ENCODE measurements around the gene MAP3K20. TPM values are rescaled to one million over a fixed set of nuclear protein-coding genes. Genes with fewer than 3 reads are reported as not detected.

Gene MAP3K20
- total RNA-seq, 1 donor from 2014 or later: 11.8 TPM

- H3K27ac Mint-ChIP-seq (ENCODE audit: unreplicated experiment): no peak overlapping the region
- H3K9me3 Mint-ChIP-seq (ENCODE audit: unreplicated experiment): no peaks in the 10 kb centered on the region
- no peak for DNase-seq (ENCODE audit: low spot score)
- no peak for TF ChIP-seq CTCF (IDR thresholded peaks at IDR 0.05; ENCODE audit: unreplicated experiment)
- H3K4me1 Mint-ChIP-seq (ENCODE audit: unreplicated experiment): peaks cover 9% of the 10 kb centered on the region
- no peaks in the 10 kb centered on the region for H3K36me3 Mint-ChIP-seq (ENCODE audit: low read depth, unreplicated experiment)
- no peak overlapping the region for H3K4me3 Mint-ChIP-seq (ENCODE audit: unreplicated experiment)
- H3K27me3 Mint-ChIP-seq (ENCODE audit: unreplicated experiment): no peaks in the 10 kb centered on the region
These were observed 141.6 kb downstream of the MAP3K20 start for GRCh38 chr2:173217116-173217840.

- H3K27ac Mint-ChIP-seq (ENCODE audit: unreplicated experiment): peak overlapping the region; percentile 74
- no peak for TF ChIP-seq CTCF (IDR thresholded peaks at IDR 0.05; ENCODE audit: unreplicated experiment)
- no peaks in the 10 kb centered on the region for H3K27me3 Mint-ChIP-seq (ENCODE audit: unreplicated experiment)
- H3K4me1 Mint-ChIP-seq (ENCODE audit: unreplicated experiment): peaks cover 9% of the 10 kb centered on the region
- H3K36me3 Mint-ChIP-seq (ENCODE audit: low read depth, unreplicated experiment): no peaks in the 10 kb centered on the region
- peak; percentile 19 for DNase-seq (ENCODE audit: low spot score)
- H3K9me3 Mint-ChIP-seq (ENCODE audit: unreplicated experiment): no peaks in the 10 kb centered on the region
- H3K4me3 Mint-ChIP-seq (ENCODE audit: unreplicated experiment): no peak overlapping the region
These were observed 142.8 kb downstream of the MAP3K20 start for GRCh38 chr2:173218326-173219056.

- no peak for TF ChIP-seq CTCF (IDR thresholded peaks at IDR 0.05; ENCODE audit: unreplicated experiment)
- H3K9me3 Mint-ChIP-seq (ENCODE audit: unreplicated experiment): no peaks in the 10 kb centered on the region
- H3K4me3 Mint-ChIP-seq (ENCODE audit: unreplicated experiment): no peak overlapping the region
- no peaks in the 10 kb centered on the region for H3K27me3 Mint-ChIP-seq (ENCODE audit: unreplicated experiment)
- H3K4me1 Mint-ChIP-seq (ENCODE audit: unreplicated experiment): peaks cover 9% of the 10 kb centered on the region
- H3K27ac Mint-ChIP-seq (ENCODE audit: unreplicated experiment): no peak overlapping the region
- no peaks in the 10 kb centered on the region for H3K36me3 Mint-ChIP-seq (ENCODE audit: low read depth, unreplicated experiment)
- no peak for DNase-seq (ENCODE audit: low spot score)
These were observed 145.6 kb downstream of the MAP3K20 start for GRCh38 chr2:173221132-173221695.

- no peaks in the 10 kb centered on the region for H3K9me3 Mint-ChIP-seq (ENCODE audit: unreplicated experiment)
- H3K27me3 Mint-ChIP-seq (ENCODE audit: unreplicated experiment): no peaks in the 10 kb centered on the region
- no peak overlapping the region for H3K4me3 Mint-ChIP-seq (ENCODE audit: unreplicated experiment)
- H3K36me3 Mint-ChIP-seq (ENCODE audit: low read depth, unreplicated experiment): no peaks in the 10 kb centered on the region
- H3K27ac Mint-ChIP-seq (ENCODE audit: unreplicated experiment): no peak overlapping the region
- peaks cover 9% of the 10 kb centered on the region for H3K4me1 Mint-ChIP-seq (ENCODE audit: unreplicated experiment)
- no peak for DNase-seq (ENCODE audit: low spot score)
- no peak for TF ChIP-seq CTCF (IDR thresholded peaks at IDR 0.05; ENCODE audit: unreplicated experiment)
These were observed 146.4 kb downstream of the MAP3K20 start for GRCh38 chr2:173221937-173222594.
